MCF 10A (cell line): ENCODE results near the gene COL25A1. TPM values are rescaled to one million over a fixed set of nuclear protein-coding genes. Genes with fewer than 3 reads are reported as not detected.

Source experiments
- BruUV-seq: library from RNA; stranded (reverse); fragments of 400-500 nt; replicated peaks from 2 replicates; lab custom pipeline; 2021; lab: Mats Ljungman, UMichigan
- CTCF ChIA-PET: fragments of 300-600 bp; sonication (Branson Sonifier 250); formaldehyde crosslinking; extraction: SDS; loops from one replicate; lab custom pipeline; 2021; ENCODE audit warnings: antibody characterized with exemption, inconsistent platforms; lab: Yijun Ruan, JAX
- POLR2A ChIA-PET: fragments of 300-600, 350-650 bp; sonication (Branson Sonifier 250); formaldehyde crosslinking; extraction: SDS; loops from one replicate; lab custom pipeline; 2020; ENCODE audit warnings: antibody characterized with exemption, inconsistent platforms; lab: Yijun Ruan, JAX
- DNase-seq: peaks from one replicate; pipeline ENCODE4 v3.0.0-alpha.2; 2018; ENCODE audit not compliant: unreplicated experiment
- H3K27ac Mint-ChIP-seq: one replicate; pipeline ENCODE4 v1.8.0; 2022; ENCODE audit warnings: mild to moderate bottlenecking, low read depth, mixed read lengths; ENCODE audit not compliant: unreplicated experiment
- H3K27me3 Mint-ChIP-seq: one replicate; pipeline ENCODE4 v1.8.0; 2022; ENCODE audit warnings: mixed read lengths; ENCODE audit not compliant: insufficient read depth, unreplicated experiment
- H3K36me3 Mint-ChIP-seq: one replicate; pipeline ENCODE4 v1.8.0; 2022; ENCODE audit warnings: mild to moderate bottlenecking, moderate library complexity, mixed read lengths; ENCODE audit not compliant: insufficient read depth, unreplicated experiment
- H3K4me1 Mint-ChIP-seq: one replicate; pipeline ENCODE4 v1.8.0; 2022; ENCODE audit warnings: mixed read lengths; ENCODE audit not compliant: insufficient read depth, unreplicated experiment
- H3K4me3 Mint-ChIP-seq: one replicate; pipeline ENCODE4 v1.8.0; 2022; ENCODE audit warnings: mild to moderate bottlenecking, moderate library complexity, mixed read lengths; ENCODE audit not compliant: unreplicated experiment
- H3K9me3 Mint-ChIP-seq: one replicate; pipeline ENCODE4 v1.8.0; 2022; ENCODE audit warnings: mixed read lengths; ENCODE audit not compliant: unreplicated experiment
- CTCF ChIP-seq: fragments of 200-600 bp; IDR thresholded peaks from one replicate; pipeline ENCODE4 v1.8.0; 2022; ENCODE audit warnings: antibody characterized with exemption, mild to moderate bottlenecking; ENCODE audit not compliant: unreplicated experiment
- intact Hi-C: fragments of 100-400 bp; cut with micrococcal nuclease; formaldehyde crosslinking; loops from 2 replicates; pipeline ENCODE4 v1.14.1; 2022
- total RNA-seq: library from RNA; stranded (reverse); gene quantifications from 2 replicates; pipeline ENCODE4 v1.2.3, GENCODE V29; 2022

COL25A1 gene
- total RNA-seq, 1 experiment from 2014 or later: not detected

- no peak for TF ChIP-seq CTCF
- no peak for DNase-seq
- Mint-ChIP-seq H3K4me3 (no peak overlapping the region), H3K36me3 (no peaks in the 10 kb centered on the region), H3K27me3 (no peaks in the 10 kb centered on the region), H3K27ac (no peak overlapping the region), H3K9me3 (peaks cover 3% of the 10 kb centered on the region), H3K4me1 (no peaks in the 10 kb centered on the region)
- intact Hi-C loops: no loop called here
- CTCF ChIA-PET: no interaction called here
- POLR2A ChIA-PET: no interaction called here
- BruUV-seq: no TSS peak
These were observed 268.5 kb downstream of the COL25A1 start for GRCh38 chr4:109033993-109034392.

GRCh38 chr4:109032671-109033070 is 269.8 kb downstream of the COL25A1 start:
- Mint-ChIP-seq H3K4me1 (no peaks in the 10 kb centered on the region), H3K27me3 (no peaks in the 10 kb centered on the region), H3K4me3 (no peak overlapping the region), H3K9me3 (no peaks in the 10 kb centered on the region), H3K27ac (no peak overlapping the region), H3K36me3 (no peaks in the 10 kb centered on the region)
- no peak for TF ChIP-seq CTCF
- no peak for DNase-seq
- ChIA-PET POLR2A (no interaction called here), CTCF (no interaction called here)
- no TSS peak for BruUV-seq
- intact Hi-C loops: no loop called here

- Mint-ChIP-seq H3K4me1 (no peaks in the 10 kb centered on the region), H3K4me3 (no peak overlapping the region), H3K36me3 (no peaks in the 10 kb centered on the region), H3K9me3 (no peaks in the 10 kb centered on the region), H3K27me3 (no peaks in the 10 kb centered on the region), H3K27ac (no peak overlapping the region)
- POLR2A ChIA-PET: interaction anchor here (0.6 kb wide), 1 partner anchor 24 kb away, joined by 3 read pairs; no protein-coding TSS in a partner anchor
- DNase-seq: no peak
- CTCF ChIA-PET: no interaction called here
- intact Hi-C loops: no loop called here
- no TSS peak for BruUV-seq
- TF ChIP-seq CTCF: no peak
These were observed 272.5 kb downstream of the COL25A1 start for GRCh38 chr4:109029987-109030386.

GRCh38 chr4:109027016-109027500 is 275.4 kb downstream of the COL25A1 start:
- H3K4me1 Mint-ChIP-seq: no peaks in the 10 kb centered on the region
- H3K27me3 Mint-ChIP-seq: no peaks in the 10 kb centered on the region
- H3K36me3 Mint-ChIP-seq: no peaks in the 10 kb centered on the region
- no peak overlapping the region for H3K4me3 Mint-ChIP-seq
- ChIA-PET POLR2A (interaction anchor here (0.5 to 0.8 kb wide), 2 partner anchors 16 to 67 kb away, joined by 4 read pairs; no protein-coding TSS in a partner anchor), CTCF (no interaction called here)
- BruUV-seq: no TSS peak
- no peak for DNase-seq
- no peak for TF ChIP-seq CTCF
- H3K9me3 Mint-ChIP-seq: peaks cover 3% of the 10 kb centered on the region
- no peak overlapping the region for H3K27ac Mint-ChIP-seq
- intact Hi-C loops: no loop called here
